K562 (cell line): ENCODE measurements around the gene HLA-DOA. TPM values are rescaled to one million over a fixed set of nuclear protein-coding genes. Genes with fewer than 3 reads are reported as not detected.

Experiments
- ATF2 ChIP-seq: sonication (generic); formaldehyde crosslinking; IDR thresholded peaks from 2 replicates; pipeline ENCODE4 v1.8.1; 2022; ENCODE audit warnings: missing genetic modification reagents
- ATF3 ChIP-seq, 2 experiments: fragments of 450-650 bp in 1 of 2; sonication (generic) in 1 of 2; formaldehyde crosslinking in 1 of 2; IDR thresholded peaks in 1 of 2; conservative IDR thresholded peaks in 1 of 2; 2 replicates each; pipeline versions ENCODE4 v1.6.1 to v1.8.1; 2016 to 2023; ENCODE audit warnings: mild to moderate bottlenecking in 2 of 2, moderate library complexity in 2 of 2, inconsistent platforms in 1 of 2, missing genetic modification reagents in 1 of 2
- BRF2 ChIP-seq: IDR thresholded peaks from 3 replicates; pipeline ENCODE4 v1.6.1; 2011; ENCODE audit warnings: borderline replicate concordance, mild to moderate bottlenecking; ENCODE audit not compliant: insufficient read length, insufficient read depth
- CCNT2 ChIP-seq: IDR thresholded peaks from 2 replicates; pipeline ENCODE4 v1.6.1; 2011; ENCODE audit warnings: borderline replicate concordance, low read depth, mild to moderate bottlenecking, moderate library complexity, mixed read lengths, low read length; ENCODE audit not compliant: insufficient read length; ENCODE audit errors: extremely low read depth
- CEBPG ChIP-seq, 3 experiments: fragments of 200-800 bp in 1 of 3; sonication (Bioruptor generic) in 1 of 3; sonication (generic) in 1 of 3; formaldehyde crosslinking in 1 of 3; IDR thresholded peaks in 2 of 3; conservative IDR thresholded peaks in 1 of 3; 2 replicates each; pipeline versions ENCODE4 v1.6.1 to v1.8.0; 2016 to 2022; ENCODE audit warnings: missing compliant biosample characterization in 2 of 3, missing genetic modification characterization in 2 of 3, mild to moderate bottlenecking in 1 of 3, missing genetic modification reagents in 1 of 3
- CHD2 ChIP-seq: IDR thresholded peaks from 2 replicates; pipeline ENCODE4 v1.6.1; 2011; ENCODE audit warnings: low read depth, low read length
- CREB5 ChIP-seq: fragments of 250-450 bp; sonication (Bioruptor Pico); IDR thresholded peaks from 2 replicates; pipeline ENCODE4 v1.5.0; 2020; ENCODE audit warnings: mild to moderate bottlenecking
- EP300 ChIP-seq: IDR thresholded peaks from 2 replicates; pipeline ENCODE4 v1.6.1; 2012; ENCODE audit warnings: low read length, improper control_type of control experiment
- FOS ChIP-seq: IDR thresholded peaks from 3 replicates; pipeline ENCODE4 v1.6.1; 2011; ENCODE audit not compliant: insufficient read length; ENCODE audit errors: extremely low read depth
- MAFK ChIP-seq: IDR thresholded peaks from 2 replicates; pipeline ENCODE4 v1.6.1; 2011; ENCODE audit warnings: low read length, improper control_type of control experiment
- MEF2D ChIP-seq: conservative IDR thresholded peaks from 2 replicates; pipeline ENCODE4 v1.6.1; 2016; ENCODE audit warnings: low read depth, missing genetic modification characterization, missing compliant biosample characterization
- MYNN ChIP-seq, 2 experiments: sonication (generic); formaldehyde crosslinking in 1 of 2; IDR thresholded peaks; 2 replicates each; pipeline versions ENCODE4 v1.5.0 to v1.6.1; 2016 to 2020; ENCODE audit warnings: antibody characterized with exemption in 1 of 2, missing genetic modification reagents in 1 of 2
- RHOXF2B ChIP-seq: fragments of 250-450 bp; sonication (Bioruptor Pico); conservative IDR thresholded peaks from 2 replicates; pipeline ENCODE4 v1.5.1; 2021
- SMAD2 ChIP-seq: fragments of 150-350 bp; IDR thresholded peaks from 2 replicates; pipeline ENCODE4 v1.6.1; 2014; ENCODE audit warnings: low read depth, mild to moderate bottlenecking, low read length
- SRSF1 ChIP-seq: fragments of 200-400 bp; formaldehyde crosslinking; IDR thresholded peaks from 2 replicates; pipeline ENCODE4 v1.6.1; 2017; ENCODE audit warnings: mild to moderate bottlenecking, low read depth, low read length, moderate library complexity
- STAT6 ChIP-seq: sonication (generic); formaldehyde crosslinking; IDR thresholded peaks from 2 replicates; pipeline ENCODE4 v1.8.1; 2023; ENCODE audit warnings: mild to moderate bottlenecking, missing genetic modification reagents
- ZNF253 ChIP-seq: fragments of 250-450 bp; sonication (Bioruptor Pico); conservative IDR thresholded peaks from 2 replicates; pipeline ENCODE4 v1.6.1; 2021; ENCODE audit warnings: mild to moderate bottlenecking
- polyA plus RNA-seq, 8 experiments: library from polyadenylated mRNA; depleted of rRNA in 4 of 8; stranded (reverse) in 5 of 8; unstranded in 3 of 8; fragments of >200 nt; fragmentation: Nextera tagmentation in 2 of 8; fragmentation: Illumina TruSeq in 1 of 8; extraction: Ambion mirVana in 2 of 8; extraction: Trizol in 1 of 8; gene quantifications; 2 replicates each; pipeline versions ENCODE4 v1.2.1 to v1.2.3, GENCODE V29; 2011 to 2014; ENCODE audit warnings: inconsistent platforms in 1 of 8, missing spikeins in 1 of 8
- total RNA-seq, 7 experiments: library from RNA; depleted of rRNA in 6 of 7; stranded (reverse); fragments of >200 nt in 6 of 7; fragmentation: Illumina TruSeq in 2 of 7; extraction: Trizol in 2 of 7; gene quantifications; 2 replicates each; pipeline versions ENCODE4 v1.2.1 to v1.2.3, GENCODE V29; 2011 to 2021; ENCODE audit warnings: low replicate concordance in 1 of 7

Gene HLA-DOA
- total and polyA plus RNA-seq, 9 of the 15 experiments (the other 6 are each of a cell fraction or from before 2014, with no cell fraction given): 0.07 TPM; not detected in 8

- TF ChIP-seq BRF2: no peak
- peak; percentile 75; the same call in 1 of the 2 replicates for TF ChIP-seq SRSF1
- peak; percentile 100 for TF ChIP-seq ATF3 (IDR thresholded peaks at IDR 0.05)
- TF ChIP-seq ATF3 (CRISPR knock-in tag; conservative IDR thresholded peaks at IDR 0.05): peak; percentile 80
- TF ChIP-seq EP300: peak; percentile 34; the same call in 1 of the 2 replicates
- 0 out of 2 replicates have a peak, but pooled peaks have one; percentile 22 for TF ChIP-seq MEF2D
- TF ChIP-seq FOS: peak; percentile 67
- peak; percentile 90; the same call in 1 of the 2 replicates for TF ChIP-seq CREB5
- TF ChIP-seq ATF2 (CRISPR knock-in tag): peak; percentile 98
- TF ChIP-seq STAT6 (CRISPR knock-in tag): 0 out of 2 replicates have a peak, but pooled peaks have one; percentile 43
- TF ChIP-seq MAFK: peak; percentile 8; the same call in 1 of the 2 replicates
- TF ChIP-seq MYNN (IDR thresholded peaks at IDR 0.05): peak; percentile 27
- no peak for TF ChIP-seq MYNN (CRISPR knock-in tag; IDR thresholded peaks at IDR 0.05)
- no peak for TF ChIP-seq SMAD2
- TF ChIP-seq CEBPG (CRISPR knock-in tag; IDR thresholded peaks at IDR 0.05): no peak
- peak in 1 of 2 experiments; percentile 37; a peak in 1 of 4 replicates for TF ChIP-seq CEBPG (tag; conservative IDR thresholded peaks at IDR 0.05 in 1 of 2, IDR thresholded peaks at IDR 0.05 in 1 of 2)
- 0 out of 2 replicates have a peak, but pooled peaks have one; percentile 18 for TF ChIP-seq RHOXF2B (CRISPR knock-in tag)
- TF ChIP-seq CHD2: peak; percentile 65
- peak; percentile 66; the same call in 1 of the 2 replicates for TF ChIP-seq ZNF253 (CRISPR knock-in tag)
- TF ChIP-seq CCNT2: peak; percentile 90
Observed at GRCh38 chr6:32971581-32972352, 37.6 kb downstream of the HLA-DOA start (continued).
